HG02885 (cell line): Measurements from ENCODE around the gene SKI.

Source experiments
- ATAC-seq: cut with Tn5 transposase; IDR thresholded peaks from one replicate; pipeline ENCODE4 v1.9.1; 2021; ENCODE audit warnings: mild to moderate bottlenecking; ENCODE audit not compliant: unreplicated experiment, poor library complexity

The SKI gene

GRCh38 chr1:2227346-2228156, 568 bp upstream of the SKI start:
- ATAC-seq: peak; percentile 87

- no peak for ATAC-seq
Observed at GRCh38 chr1:2228694-2229036, 546 bp downstream of the SKI start.

DNA sequence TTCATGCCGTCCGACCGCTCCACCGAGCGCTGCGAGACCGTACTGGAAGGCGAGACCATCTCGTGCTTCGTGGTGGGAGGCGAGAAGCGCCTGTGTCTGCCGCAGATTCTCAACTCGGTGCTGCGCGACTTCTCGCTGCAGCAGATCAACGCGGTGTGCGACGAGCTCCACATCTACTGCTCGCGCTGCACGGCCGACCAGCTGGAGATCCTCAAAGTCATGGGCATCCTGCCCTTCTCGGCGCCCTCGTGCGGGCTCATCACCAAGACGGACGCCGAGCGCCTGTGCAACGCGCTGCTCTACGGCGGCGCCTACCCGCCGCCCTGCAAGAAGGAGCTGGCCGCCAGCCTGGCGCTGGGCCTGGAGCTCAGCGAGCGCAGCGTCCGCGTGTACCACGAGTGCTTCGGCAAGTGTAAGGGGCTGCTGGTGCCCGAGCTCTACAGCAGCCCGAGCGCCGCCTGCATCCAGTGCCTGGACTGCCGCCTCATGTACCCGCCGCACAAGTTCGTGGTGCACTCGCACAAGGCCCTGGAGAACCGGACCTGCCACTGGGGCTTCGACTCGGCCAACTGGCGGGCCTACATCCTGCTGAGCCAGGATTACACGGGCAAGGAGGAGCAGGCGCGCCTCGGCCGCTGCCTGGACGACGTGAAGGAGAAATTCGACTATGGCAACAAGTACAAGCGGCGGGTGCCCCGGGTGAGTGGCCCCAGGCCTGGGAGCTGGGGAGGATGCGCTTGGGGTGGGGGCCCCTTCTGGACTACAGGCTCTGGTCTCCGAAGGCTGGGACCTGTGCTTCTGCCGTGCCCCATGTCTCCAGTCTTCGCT, 1.1 kb downstream of the SKI start:
- ATAC-seq: no peak

DNA sequence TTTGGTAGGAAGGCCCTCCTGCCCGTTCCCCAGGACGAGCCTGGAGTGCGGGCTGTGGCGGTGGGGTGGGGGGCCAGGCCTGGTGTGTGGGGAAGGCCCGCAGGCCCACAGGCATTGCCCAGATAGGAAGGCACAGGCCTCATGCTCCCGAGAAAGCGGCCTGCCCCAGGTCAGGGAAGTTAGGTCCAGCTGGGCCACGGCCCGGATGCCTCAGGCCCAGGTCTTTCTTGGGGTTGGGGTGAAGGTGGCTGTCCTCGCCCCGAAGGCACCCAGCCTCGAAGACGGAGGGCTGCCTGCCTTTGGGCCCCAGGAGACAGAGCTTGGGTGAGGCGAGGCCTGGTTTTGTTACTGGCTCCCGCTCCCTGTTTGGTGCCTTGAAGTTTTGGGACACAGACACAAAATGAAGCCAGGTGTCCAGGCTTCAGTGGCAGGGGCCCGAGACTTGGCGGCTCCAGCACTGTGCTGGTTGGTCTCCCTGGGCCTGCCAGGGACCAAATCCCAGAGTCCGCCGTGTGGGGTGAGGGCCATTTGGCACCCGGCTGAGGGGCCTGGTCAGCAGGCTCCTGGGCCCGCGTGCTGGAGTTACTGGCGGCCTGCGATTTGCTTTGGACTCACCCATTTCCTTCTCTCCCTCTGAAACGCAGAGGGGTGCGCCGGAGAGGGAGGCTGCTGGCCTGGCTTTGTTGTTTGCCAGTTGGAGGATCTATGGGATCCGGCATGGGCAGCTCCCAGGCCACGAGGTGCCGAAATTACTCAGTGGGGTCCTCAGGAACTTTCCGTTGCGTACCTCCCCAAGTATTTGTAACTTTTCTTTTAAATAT, 2.0 kb downstream of the SKI start:
- ATAC-seq: no peak

GRCh38 chr1:2230781-2231531, 2.8 kb downstream of the SKI start:
- no peak for ATAC-seq

- no peak for ATAC-seq
Observed at GRCh38 chr1:2231532-2232254, 3.6 kb downstream of the SKI start.

- no peak for ATAC-seq
Observed at GRCh38 chr1:2232255-2232915, 4.3 kb downstream of the SKI start.

GRCh38 chr1:2232916-2233438, 4.9 kb downstream of the SKI start:
- ATAC-seq: no peak

- no peak for ATAC-seq
Observed at GRCh38 chr1:2233468-2233867, 5.3 kb downstream of the SKI start.

GRCh38 chr1:2233997-2234761, 6.1 kb downstream of the SKI start:
- no peak for ATAC-seq

DNA sequence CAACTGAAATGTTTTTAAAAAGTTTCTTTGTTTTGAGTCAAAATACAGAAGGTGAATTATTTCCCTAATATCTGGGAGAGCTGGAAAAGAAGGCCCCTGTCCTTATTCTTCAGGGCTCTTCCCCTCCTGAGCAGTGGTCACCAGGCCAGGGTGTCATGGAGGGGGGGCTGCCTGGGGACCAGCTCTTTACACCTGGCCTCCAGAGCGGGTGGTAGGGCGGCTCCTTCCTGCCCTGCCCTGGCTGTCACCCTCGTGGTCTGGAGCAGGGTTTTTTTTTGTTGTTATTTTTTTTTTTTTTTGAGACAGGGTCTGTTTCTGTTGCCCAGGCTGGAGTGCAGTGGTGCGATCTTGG, 6.6 kb downstream of the SKI start:
- ATAC-seq: no peak

DNA sequence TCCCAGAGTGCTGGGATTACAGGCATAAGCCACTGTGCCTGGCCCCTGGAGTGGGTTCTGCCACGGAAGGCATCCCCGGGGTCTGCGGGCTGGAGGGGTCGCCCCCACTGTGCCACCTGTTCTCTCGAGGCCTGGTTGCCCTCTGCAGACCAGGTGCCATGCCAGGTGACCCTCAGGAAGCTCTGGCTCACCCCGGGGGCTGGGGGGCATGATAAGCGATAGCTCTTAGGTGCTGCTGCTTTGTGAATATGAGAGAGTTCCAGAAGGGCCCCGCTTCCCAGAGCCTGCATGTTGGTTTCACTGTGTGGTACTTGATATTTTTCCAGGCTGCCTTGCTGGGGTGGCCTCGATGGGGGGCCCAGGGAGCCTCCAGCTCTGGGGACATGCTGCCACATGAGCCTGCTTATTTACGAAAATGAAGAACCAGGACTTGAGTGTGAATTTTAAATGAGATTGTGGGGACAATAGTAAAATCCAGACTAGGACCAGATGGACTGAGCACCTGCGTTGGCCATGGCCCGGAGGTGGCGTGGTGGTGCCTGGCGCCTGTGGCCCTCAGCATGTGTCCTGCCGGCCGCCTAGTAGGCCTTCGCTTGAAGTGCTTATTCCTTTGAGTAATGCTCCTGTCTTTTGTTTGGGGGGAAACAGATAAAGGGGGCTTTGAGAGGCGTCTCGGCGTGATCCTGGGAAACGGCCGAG, 7.3 kb downstream of the SKI start:
- ATAC-seq: no peak

- ATAC-seq: no peak
Observed at GRCh38 chr1:2236695-2237677, 8.9 kb downstream of the SKI start.

- ATAC-seq: no peak
Observed at GRCh38 chr1:2237773-2238172, 9.7 kb downstream of the SKI start.

DNA sequence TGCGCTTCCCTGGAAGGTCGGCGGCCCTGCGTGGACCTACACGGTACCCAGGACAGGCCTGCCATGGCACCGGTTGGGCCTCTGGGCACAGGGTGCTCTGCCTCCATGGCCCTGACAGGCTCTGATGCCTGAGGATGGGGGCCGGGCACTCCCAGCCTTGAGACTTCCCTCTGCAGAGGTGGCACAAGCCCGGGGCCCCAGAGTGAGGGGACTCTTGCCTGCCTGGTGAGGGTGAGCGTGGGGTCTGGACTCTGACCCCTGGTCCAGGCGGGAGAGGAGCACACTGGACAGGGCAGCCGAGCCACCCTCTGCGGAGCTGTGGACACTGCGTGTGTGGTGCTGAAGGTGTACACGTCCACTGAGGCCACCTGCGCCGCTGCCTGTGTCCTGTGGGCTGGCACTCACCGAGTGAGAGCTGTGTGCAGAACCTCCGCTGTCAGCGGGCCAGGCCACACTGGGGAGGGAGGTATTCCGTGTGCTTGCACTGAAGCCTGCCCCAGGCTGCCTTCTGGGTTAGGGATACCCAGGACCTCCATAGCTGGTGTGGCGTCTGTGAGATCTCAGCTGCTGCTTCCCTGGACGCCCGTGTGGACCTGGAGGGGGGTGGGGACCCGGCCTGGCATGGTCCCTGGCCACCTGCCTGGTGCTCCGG, 10.4 kb downstream of the SKI start:
- ATAC-seq: no peak

- ATAC-seq: no peak
Observed at GRCh38 chr1:2239013-2239370, 10.9 kb downstream of the SKI start.
